Mucosa of rectum (tissue), 2 donors: ENCODE measurements around the gene RFC1.
"Not testable (repeated sequence)": the region's sequence is repeated elsewhere in the genome, so short reads cannot be mapped to it uniquely, and the experiment has no call there.

Experiments
- H3K27ac ChIP-seq, 2 donors: one replicate each; pipeline ENCODE4 v1.7.0; 2013; ENCODE audit warnings: inconsistent platforms in 2 of 2, low read depth in 2 of 2, low read length in 2 of 2
- H3K27me3 ChIP-seq, 2 donors: one replicate each; pipeline ENCODE4 v1.7.0; 2013; ENCODE audit warnings: low read length in 2 of 2; ENCODE audit not compliant: control insufficient read depth in 2 of 2, insufficient read depth in 2 of 2
- H3K36me3 ChIP-seq, 2 donors: one replicate each; pipeline ENCODE4 v1.7.0; 2013; ENCODE audit warnings: low read length in 2 of 2; ENCODE audit not compliant: control insufficient read depth in 2 of 2, insufficient read depth in 2 of 2
- H3K4me1 ChIP-seq, 2 donors: one replicate each; pipeline ENCODE4 v1.7.0; 2013; ENCODE audit warnings: low read length in 2 of 2, mild to moderate bottlenecking in 1 of 2; ENCODE audit not compliant: control insufficient read depth in 2 of 2, insufficient read depth in 2 of 2
- H3K4me3 ChIP-seq, 2 donors: one replicate each; pipeline ENCODE4 v1.7.0; 2013; ENCODE audit warnings: low read length in 2 of 2
- H3K9ac ChIP-seq, 2 donors: one replicate each; pipeline ENCODE4 v1.7.0; 2013; ENCODE audit warnings: low read length in 2 of 2, low read depth in 1 of 2, mild to moderate bottlenecking in 1 of 2
- H3K9me3 ChIP-seq, 2 donors: one replicate each; pipeline ENCODE4 v1.7.0; 2013; ENCODE audit warnings: low read length in 2 of 2; ENCODE audit not compliant: control insufficient read depth in 2 of 2
- donor health status: healthy.
- donor health status: Normal muscosa, but diverticular disease.

Gene RFC1

GRCh38 chr4:39383690-39384089 is 17.5 kb upstream of the RFC1 start:
- Histone ChIP-seq H3K36me3 (no peaks in the 10 kb centered on the region), H3K4me3 (no peak overlapping the region), H3K9me3 (peaks cover 0 to 4% of the 10 kb centered on the region in 2 donors), H3K9ac (no peak overlapping the region), H3K27ac (no peak overlapping the region), H3K27me3 (no peaks in the 10 kb centered on the region), H3K4me1 (no peaks in the 10 kb centered on the region)

GRCh38 chr4:39375478-39375877 is 9.3 kb upstream of the RFC1 start:
- Histone ChIP-seq H3K36me3 (no peaks in the 10 kb centered on the region), H3K27me3 (no peaks in the 10 kb centered on the region), H3K4me1 (no peaks in the 10 kb centered on the region), H3K4me3 (no peak overlapping the region), H3K27ac (no peak overlapping the region), H3K9me3 (peaks cover 0 to 4% of the 10 kb centered on the region in 2 donors), H3K9ac (no peak overlapping the region)

DNA sequence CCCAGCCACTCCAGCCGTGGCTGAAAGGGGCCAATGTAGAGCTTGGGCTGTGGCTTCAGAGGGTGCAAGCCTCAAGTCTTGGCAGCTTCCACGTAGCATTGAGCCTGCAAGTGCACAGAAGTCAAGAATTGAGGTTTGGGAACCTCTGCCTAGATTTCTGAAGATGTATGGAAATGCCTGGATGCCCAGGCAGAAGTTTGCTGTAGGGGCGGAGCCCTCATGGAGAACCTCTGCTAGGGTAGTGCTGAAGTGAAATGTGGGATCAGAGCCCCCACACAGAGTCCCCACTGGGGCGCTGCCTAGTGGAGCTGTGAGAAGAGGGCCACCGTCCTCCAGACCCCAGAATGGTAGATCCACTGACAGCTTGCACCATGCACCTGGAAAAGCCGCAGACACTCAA is 5.0 kb upstream of the RFC1 start:
- H3K4me1 ChIP-seq, H3K36me3 ChIP-seq, H3K27ac ChIP-seq: not testable (repeated sequence)

DNA sequence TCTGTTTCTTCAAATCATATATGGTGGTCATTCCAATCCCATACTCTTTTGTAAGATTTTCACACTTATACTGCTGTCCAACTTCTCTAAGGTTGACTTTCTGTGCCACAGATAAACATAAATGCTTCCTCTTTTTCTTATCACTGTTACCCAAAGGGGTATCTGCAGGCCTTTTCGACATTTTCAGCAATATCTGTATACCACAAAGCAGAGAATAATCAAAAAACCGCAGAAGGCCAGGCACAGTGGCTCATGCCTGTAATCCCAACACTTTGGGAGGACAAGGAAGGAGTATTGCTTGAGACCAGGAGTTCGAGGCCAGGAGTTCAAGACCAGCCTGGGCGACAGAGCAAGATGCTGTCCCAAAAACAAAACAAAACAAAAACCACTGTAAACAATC is 3.1 kb upstream of the RFC1 start:
- Histone ChIP-seq H3K4me3 (no peak overlapping the region), H3K27ac (no peak overlapping the region), H3K9me3 (no peaks in the 10 kb centered on the region), H3K9ac (no peak overlapping the region), H3K4me1 (peaks cover 3 to 14% of the 10 kb centered on the region in 2 donors), H3K36me3 (no peaks in the 10 kb centered on the region), H3K27me3 (no peaks in the 10 kb centered on the region)

More for the DNA sequence above, 5.0 kb upstream of the RFC1 start:
- not testable (repeated sequence) for H3K9ac ChIP-seq, H3K9me3 ChIP-seq, H3K4me3 ChIP-seq, H3K27me3 ChIP-seq

GRCh38 chr4:39367166-39367565 is 1.0 kb upstream of the RFC1 start:
- Histone ChIP-seq H3K27ac (no peak overlapping the region), H3K4me3 (no peak overlapping the region), H3K27me3 (no peaks in the 10 kb centered on the region)

DNA sequence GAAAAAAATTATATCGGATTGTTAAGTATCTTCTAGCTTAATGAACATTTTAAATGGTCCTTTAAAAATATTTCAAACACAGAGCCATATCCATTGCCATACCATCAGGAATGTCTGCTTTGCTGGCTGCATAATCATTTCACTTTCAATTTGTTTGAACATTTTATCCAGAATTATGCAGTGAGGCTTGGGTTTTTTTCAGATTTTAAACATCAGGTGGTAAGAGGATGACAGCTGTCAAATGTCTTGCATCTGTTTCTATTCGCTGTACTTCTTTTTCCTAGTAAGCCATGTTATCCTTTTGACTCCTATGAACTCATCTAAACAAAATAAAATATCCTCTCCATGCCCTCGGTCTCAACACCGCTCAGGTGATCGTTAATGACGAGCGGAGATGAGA is 802 bp downstream of the RFC1 start:
- no peaks in the 10 kb centered on the region for H3K9me3 ChIP-seq
- peak overlapping the region; percentile 89 to 94 for H3K4me3 ChIP-seq
- H3K27ac ChIP-seq = peak overlapping the region in 1 of 2 donors; percentile 34
- no peaks in the 10 kb centered on the region for H3K27me3 ChIP-seq
- peaks cover 3 to 14% of the 10 kb centered on the region in 2 donors for H3K4me1 ChIP-seq
- H3K9ac ChIP-seq = peak overlapping the region; percentile 36 to 87
- H3K36me3 ChIP-seq = no peaks in the 10 kb centered on the region

More at GRCh38 chr4:39367166-39367565, 1.0 kb upstream of the RFC1 start:
- peaks cover 3 to 14% of the 10 kb centered on the region in 2 donors for H3K4me1 ChIP-seq
- no peaks in the 10 kb centered on the region for H3K9me3 ChIP-seq
- no peak overlapping the region for H3K9ac ChIP-seq
- no peaks in the 10 kb centered on the region for H3K36me3 ChIP-seq

GRCh38 chr4:39363773-39364393 is 2.3 kb downstream of the RFC1 start:
- no peak overlapping the region for H3K4me3 ChIP-seq
- no peak overlapping the region for H3K9ac ChIP-seq
- no peaks in the 10 kb centered on the region for H3K27me3 ChIP-seq
- H3K36me3 ChIP-seq = no peaks in the 10 kb centered on the region
- H3K4me1 ChIP-seq = peaks cover 3 to 14% of the 10 kb centered on the region in 2 donors
- no peak overlapping the region for H3K27ac ChIP-seq
- H3K9me3 ChIP-seq = no peaks in the 10 kb centered on the region

DNA sequence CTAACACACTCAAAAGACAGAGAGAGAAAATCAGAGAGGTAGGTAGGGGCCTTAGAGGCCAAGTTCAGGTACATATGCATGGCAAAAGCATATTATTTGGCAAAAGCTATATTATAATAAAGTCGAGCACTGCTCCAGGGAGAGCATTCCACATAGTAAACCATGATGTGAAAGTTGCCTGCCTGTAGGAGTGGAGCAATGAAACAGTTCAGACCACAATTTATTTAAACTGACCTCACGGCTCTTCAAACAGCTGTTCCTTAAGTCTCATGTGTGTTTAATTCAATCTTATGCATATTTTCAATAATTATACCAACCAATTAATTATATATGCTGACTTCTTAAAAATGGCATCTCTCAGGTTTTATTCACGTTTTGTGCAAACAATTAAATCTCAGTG is 3.3 kb downstream of the RFC1 start:
- Histone ChIP-seq H3K27ac (no peak overlapping the region), H3K36me3 (no peaks in the 10 kb centered on the region), H3K4me3 (no peak overlapping the region), H3K4me1 (peaks cover 3 to 14% of the 10 kb centered on the region in 2 donors), H3K27me3 (no peaks in the 10 kb centered on the region), H3K9me3 (no peaks in the 10 kb centered on the region), H3K9ac (no peak overlapping the region)

DNA sequence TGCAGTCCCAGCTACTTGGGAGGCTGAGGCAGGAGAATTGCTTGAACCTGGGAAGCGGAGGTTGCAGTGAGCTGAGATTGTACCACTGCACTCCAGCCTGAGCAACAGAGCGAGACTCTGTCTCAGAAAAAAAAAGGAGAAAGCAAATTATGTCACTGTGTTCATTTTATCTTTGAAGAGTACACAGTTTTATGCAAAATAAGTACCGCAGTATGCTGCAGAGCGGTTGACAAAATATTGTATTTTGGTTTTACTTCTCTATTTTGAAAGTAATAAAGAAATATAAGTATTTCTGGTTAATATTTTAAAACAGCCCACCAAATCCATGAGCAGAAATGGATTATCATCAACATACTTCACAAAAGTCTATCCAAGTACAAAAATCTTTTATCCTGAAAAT is 5.6 kb downstream of the RFC1 start:
- not testable (repeated sequence) for H3K4me1 ChIP-seq, H3K9me3 ChIP-seq, H3K27me3 ChIP-seq, H3K36me3 ChIP-seq, H3K4me3 ChIP-seq, H3K9ac ChIP-seq, H3K27ac ChIP-seq

- H3K4me3 ChIP-seq = no peak overlapping the region
- no peak overlapping the region for H3K27ac ChIP-seq
These were observed 9.2 kb downstream of the RFC1 start for GRCh38 chr4:39357002-39357401.

GRCh38 chr4:39354254-39354552 is 12.0 kb downstream of the RFC1 start:
- Histone ChIP-seq H3K9ac (peak overlapping the region; percentile 58 to 73), H3K4me3 (peak overlapping the region; percentile 48 to 74), H3K27ac (peak overlapping the region; percentile 77 to 79)

More at GRCh38 chr4:39357002-39357401, 9.2 kb downstream of the RFC1 start:
- Histone ChIP-seq H3K27me3 (no peaks in the 10 kb centered on the region), H3K4me1 (peaks cover 8 to 11% of the 10 kb centered on the region in 2 donors), H3K36me3 (peaks cover 0 to 1% of the 10 kb centered on the region in 2 donors), H3K9me3 (no peaks in the 10 kb centered on the region), H3K9ac (no peak overlapping the region)

More at GRCh38 chr4:39354254-39354552, 12.0 kb downstream of the RFC1 start:
- Histone ChIP-seq H3K36me3 (peaks cover 7 to 10% of the 10 kb centered on the region in 2 donors), H3K27me3 (no peaks in the 10 kb centered on the region), H3K4me1 (peaks cover 8 to 11% of the 10 kb centered on the region in 2 donors), H3K9me3 (no peaks in the 10 kb centered on the region)
